ENCODE data around the gene SEBOX.
"Not testable (repeated sequence)": the region's sequence is repeated elsewhere in the genome, so short reads cannot be mapped to it uniquely, and the experiment has no call there.

The SEBOX gene

GRCh38 chr17:28367641-28368305 lies 2.8 kb upstream of the SEBOX start:
- no peak for FAIRE-seq

GRCh38 chr17:28366605-28367004 lies 1.6 kb upstream of the SEBOX start:
- FAIRE-seq = no peak

- FAIRE-seq = no peak
These were observed 488 bp upstream of the SEBOX start for GRCh38 chr17:28365487-28365886.

GRCh38 chr17:28363776-28364650 lies 986 bp downstream of the SEBOX start:
- FAIRE-seq = no peak

GRCh38 chr17:28363186-28363585 lies 1.8 kb downstream of the SEBOX start:
- FAIRE-seq = no peak

- no peak for FAIRE-seq
These were observed 7.2 kb downstream of the SEBOX start for GRCh38 chr17:28357901-28358197.

- FAIRE-seq = peak; percentile 71
These were observed 7.7 kb downstream of the SEBOX start, which contains the start of gene POLDIP2 for GRCh38 chr17:28357061-28357900. Gene POLDIP2, minus strand, starts transcription at chr17:28357527. Its CDS starts 79 bp downstream, at chr17:28357448.

GRCh38 chr17:28350271-28350670 lies 14.7 kb downstream of the SEBOX start:
- no peak for FAIRE-seq

GRCh38 chr17:28348979-28349378 lies 16.0 kb downstream of the SEBOX start:
- FAIRE-seq = no peak

- FAIRE-seq = no peak
These were observed 17.6 kb downstream of the SEBOX start for GRCh38 chr17:28347261-28347891.

- no peak for FAIRE-seq
These were observed 18.2 kb downstream of the SEBOX start for GRCh38 chr17:28346746-28347246.

- no peak for FAIRE-seq
These were observed 18.8 kb downstream of the SEBOX start for GRCh38 chr17:28346199-28346580.

GRCh38 chr17:28345419-28346198 lies 19.4 kb downstream of the SEBOX start:
- FAIRE-seq = no peak

GRCh38 chr17:28344435-28344901 lies 20.5 kb downstream of the SEBOX start:
- no peak for FAIRE-seq

- no peak for FAIRE-seq
These were observed 21.0 kb downstream of the SEBOX start for GRCh38 chr17:28344011-28344410.

- FAIRE-seq = no peak
These were observed 21.5 kb downstream of the SEBOX start for GRCh38 chr17:28343491-28343932.

- no peak for FAIRE-seq
These were observed 22.7 kb downstream of the SEBOX start for GRCh38 chr17:28342313-28342712.

- FAIRE-seq = no peak
These were observed 23.5 kb downstream of the SEBOX start for GRCh38 chr17:28341516-28341915.

GRCh38 chr17:28340374-28340773 lies 24.6 kb downstream of the SEBOX start:
- no peak for FAIRE-seq

- FAIRE-seq = no peak
These were observed 25.6 kb downstream of the SEBOX start for GRCh38 chr17:28339431-28339830.

GRCh38 chr17:28338769-28339212 lies 26.2 kb downstream of the SEBOX start:
- FAIRE-seq = not testable (repeated sequence)
